H9 (cell line): Measurements from ENCODE around the gene ARPC5. TPM values are rescaled to one million over a fixed set of nuclear protein-coding genes. Genes with fewer than 3 reads are reported as not detected.

ENCODE experiments used
- DNase-seq: peaks from one replicate; pipeline ENCODE4 v3.0.0-alpha.2; 2017
- H2AFZ ChIP-seq: one replicate; pipeline ENCODE4 v1.6.1; 2013; ENCODE audit warnings: mild to moderate bottlenecking, low read length, control low read depth, moderate library complexity
- H2AK5ac ChIP-seq: 2 replicates; pipeline ENCODE4 v1.6.1; 2013; ENCODE audit warnings: low read length, control low read depth, mixed read lengths; ENCODE audit not compliant: insufficient read length
- H2BK120ac ChIP-seq: one replicate; pipeline ENCODE4 v1.6.1; 2013; ENCODE audit warnings: low read depth, mild to moderate bottlenecking, low read length, control low read depth, inconsistent platforms; ENCODE audit not compliant: poor library complexity, severe bottlenecking
- H2BK12ac ChIP-seq: 2 replicates; pipeline ENCODE4 v1.6.1; 2013; ENCODE audit warnings: low read length, control low read depth, mixed read lengths, low read depth; ENCODE audit not compliant: insufficient read length
- H2BK15ac ChIP-seq: 2 replicates; pipeline ENCODE4 v1.6.1; 2013; ENCODE audit warnings: low read depth, low read length, control low read depth
- H2BK20ac ChIP-seq: one replicate; pipeline ENCODE4 v1.6.1; 2013; ENCODE audit warnings: low read depth, mild to moderate bottlenecking, low read length, control low read depth, inconsistent platforms; ENCODE audit not compliant: poor library complexity, severe bottlenecking
- H2BK5ac ChIP-seq: 2 replicates; pipeline ENCODE4 v1.6.1; 2013; ENCODE audit warnings: low read length, control low read depth, mixed read lengths; ENCODE audit not compliant: insufficient read length
- H3K14ac ChIP-seq: 2 replicates; pipeline ENCODE4 v1.6.1; 2013; ENCODE audit warnings: low read length, control low read depth; ENCODE audit not compliant: insufficient read depth
- H3K18ac ChIP-seq: 2 replicates; pipeline ENCODE4 v1.6.1; 2013; ENCODE audit warnings: low read depth, mild to moderate bottlenecking, mixed read lengths, low read length, control low read depth; ENCODE audit not compliant: insufficient read length
- H3K23ac ChIP-seq: 2 replicates; pipeline ENCODE4 v1.6.1; 2013; ENCODE audit warnings: low read length, control low read depth, mixed read lengths, low read depth; ENCODE audit not compliant: insufficient read length
- H3K23me2 ChIP-seq: 2 replicates; pipeline ENCODE4 v1.6.1; 2013; ENCODE audit warnings: low read depth, mild to moderate bottlenecking, mixed read lengths, low read length, control low read depth; ENCODE audit not compliant: insufficient read length, poor library complexity, severe bottlenecking
- H3K27ac ChIP-seq: 2 replicates; pipeline ENCODE4 v1.5.1; 2013; ENCODE audit warnings: low read length, control low read depth, mixed read lengths, low read depth; ENCODE audit not compliant: insufficient read length
- H3K27me3 ChIP-seq: 2 replicates; pipeline ENCODE4 v1.6.1; 2013; ENCODE audit warnings: low read length, control low read depth, inconsistent platforms; ENCODE audit not compliant: insufficient read depth
- H3K4ac ChIP-seq: 2 replicates; pipeline ENCODE4 v1.6.1; 2013; ENCODE audit warnings: low read depth, mild to moderate bottlenecking, control low read depth, inconsistent platforms, low read length, moderate library complexity
- H3K4me1 ChIP-seq: 2 replicates; pipeline ENCODE4 v1.6.1; 2013; ENCODE audit warnings: low read length, control low read depth, inconsistent platforms; ENCODE audit not compliant: insufficient read depth
- H3K4me2 ChIP-seq: 2 replicates; pipeline ENCODE4 v1.6.1; 2013; ENCODE audit warnings: low read length, control low read depth, mixed read lengths; ENCODE audit not compliant: insufficient read length, insufficient read depth
- H3K56ac ChIP-seq: 2 replicates; pipeline ENCODE4 v1.6.1; 2013; ENCODE audit warnings: low read depth, mild to moderate bottlenecking, mixed read lengths, low read length, control low read depth; ENCODE audit not compliant: insufficient read length
- H3K79me1 ChIP-seq: 2 replicates; pipeline ENCODE4 v1.6.1; 2013; ENCODE audit warnings: low read depth, mild to moderate bottlenecking, moderate library complexity, low read length, control low read depth, inconsistent platforms; ENCODE audit not compliant: insufficient read depth, poor library complexity, severe bottlenecking
- H3K79me2 ChIP-seq: 2 replicates; pipeline ENCODE4 v1.6.1; 2013; ENCODE audit warnings: low read length, control low read depth, inconsistent platforms; ENCODE audit not compliant: insufficient read depth
- H3K9ac ChIP-seq: 2 replicates; pipeline ENCODE4 v1.6.1; 2013; ENCODE audit warnings: low read length, control low read depth, mixed read lengths; ENCODE audit not compliant: insufficient read length; ENCODE audit errors: extremely low read depth
- H3K9me3 ChIP-seq: one replicate; pipeline ENCODE4 v1.6.1; 2013; ENCODE audit warnings: low read depth, low read length, inconsistent platforms; ENCODE audit not compliant: control insufficient read depth
- H3T11ph ChIP-seq: one replicate; pipeline ENCODE4 v1.6.1; 2013; ENCODE audit warnings: mild to moderate bottlenecking, low read length, control low read depth, inconsistent platforms
- H4K20me1 ChIP-seq: one replicate; pipeline ENCODE4 v1.6.1; 2013; ENCODE audit not compliant: control insufficient read depth, insufficient read length, insufficient read depth
- H4K5ac ChIP-seq: 2 replicates; pipeline ENCODE4 v1.6.1; 2013; ENCODE audit warnings: low read depth, mild to moderate bottlenecking, mixed read lengths, low read length, control low read depth; ENCODE audit not compliant: insufficient read length
- H4K8ac ChIP-seq: replicated peaks from 2 replicates; pipeline ENCODE4 v1.6.1; 2013; ENCODE audit warnings: low read length, control low read depth, mixed read lengths, low read depth; ENCODE audit not compliant: insufficient read length
- H4K91ac ChIP-seq: 2 replicates; pipeline ENCODE4 v1.6.1; 2013; ENCODE audit warnings: low read depth, mild to moderate bottlenecking, moderate library complexity, mixed read lengths, low read length, control low read depth; ENCODE audit not compliant: insufficient read length
- H3K27ac Mint-ChIP-seq, 3 experiments: 2 replicates in 2 of 3; 3 replicates in 1 of 3; pipeline ENCODE4 v1.8.0; 2020 to 2021; ENCODE audit warnings: mixed read lengths in 3 of 3, mild to moderate bottlenecking in 1 of 3, moderate library complexity in 1 of 3
- H3K27me3 Mint-ChIP-seq: 2 replicates; pipeline ENCODE4 v1.8.0; 2021; ENCODE audit warnings: low read depth, mild to moderate bottlenecking, moderate library complexity, mixed read lengths
- H3K36me3 Mint-ChIP-seq, 3 experiments: 2 replicates in 2 of 3; 3 replicates in 1 of 3; pipeline ENCODE4 v1.8.0; 2020 to 2021; ENCODE audit warnings: low read depth in 3 of 3, mixed read lengths in 3 of 3; ENCODE audit not compliant: insufficient read depth in 1 of 3
- H3K4me1 Mint-ChIP-seq, 2 experiments: 2 replicates each; pipeline ENCODE4 v1.8.0; 2020; ENCODE audit warnings: mixed read lengths in 2 of 2
- H3K4me3 Mint-ChIP-seq, 2 experiments: 2 replicates in 1 of 2; 3 replicates in 1 of 2; pipeline ENCODE4 v1.8.0; 2020 to 2021; ENCODE audit warnings: mild to moderate bottlenecking in 2 of 2, mixed read lengths in 2 of 2, moderate library complexity in 1 of 2
- H3K9me3 Mint-ChIP-seq, 2 experiments: 2 replicates in 1 of 2; 3 replicates in 1 of 2; pipeline ENCODE4 v1.8.0; 2020; ENCODE audit warnings: mild to moderate bottlenecking in 2 of 2, mixed read lengths in 2 of 2, moderate library complexity in 1 of 2
- WGBS: extraction: QIAGEN DNeasy Blood & Tissue Kit; methylation state at CpG from one replicate; pipeline ENCODE4 v1.1.7; 2013; ENCODE audit warnings: missing lambda C conversion rate, low lambda C conversion rate, mixed read lengths; ENCODE audit not compliant: insufficient read length; ENCODE audit errors: extremely low coverage; 5-methylcytosine and 5-hydroxymethylcytosine counted together
- total RNA-seq: library from RNA; stranded (reverse); gene quantifications from 2 replicates; pipeline ENCODE4 v1.2.1, GENCODE V29; 2021
- TF ChIP-seq, protein P1 (sequence below): fragments of 200-600 bp; sonication (generic); conservative IDR thresholded peaks from 3 replicates; pipeline ENCODE4 v1.8.0; 2021; ENCODE audit warnings: antibody characterized with exemption, mild to moderate bottlenecking

ARPC5 gene
- total RNA-seq, 1 experiment from 2014 or later = 67.7 TPM

DNA sequence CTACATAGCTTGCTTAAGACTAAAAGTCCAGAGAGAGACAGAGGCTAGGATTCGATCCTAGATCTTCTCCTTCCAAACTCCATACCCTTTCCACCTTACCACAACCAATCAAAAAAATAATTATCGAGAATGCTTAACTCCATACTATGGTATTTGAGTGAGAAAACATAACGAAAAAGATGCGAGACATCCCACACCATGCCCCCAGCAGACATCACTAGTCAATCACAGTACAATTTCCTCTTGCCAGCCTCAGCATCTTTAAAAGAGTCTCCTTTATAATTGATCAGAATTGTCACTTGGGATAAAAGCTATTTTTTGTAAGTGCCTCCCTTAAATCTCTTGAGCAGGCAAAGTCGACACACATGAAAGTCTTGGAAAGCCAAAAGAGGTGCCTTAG, 46.2 kb downstream of the ARPC5 start:
- Histone ChIP-seq H2BK15ac (no peak overlapping the region), H3T11ph (no peak overlapping the region), H3K18ac (no peak overlapping the region), H3K4me1 (peaks cover 4% of the 10 kb centered on the region; the same call in 1 of the 2 replicates), H3K27ac (no peak overlapping the region), H4K91ac (no peak overlapping the region), H3K9ac (no peak overlapping the region), H3K4me2 (no peak overlapping the region), H3K27me3 (no peaks in the 10 kb centered on the region), H3K79me2 (no peaks in the 10 kb centered on the region), H4K5ac (no peak overlapping the region), H2BK120ac (no peak overlapping the region), H3K79me1 (no peaks in the 10 kb centered on the region), H3K9me3 (no peaks in the 10 kb centered on the region), H3K56ac (no peak overlapping the region), H2BK12ac (no peak overlapping the region), H3K23me2 (no peaks in the 10 kb centered on the region), H2BK5ac (no peak overlapping the region), H2AFZ (no peak overlapping the region), H4K20me1 (no peaks in the 10 kb centered on the region), H4K8ac (no peak overlapping the region), H3K14ac (no peak overlapping the region), H2AK5ac (no peak overlapping the region), H3K23ac (no peak overlapping the region), H3K4ac (no peak overlapping the region), H2BK20ac (no peak overlapping the region)
- H3K27ac Mint-ChIP-seq = no peak overlapping the region
- H3K4me1 Mint-ChIP-seq = peaks cover 36 to 39% of the 10 kb centered on the region in 2 experiments
- H3K4me3 Mint-ChIP-seq = no peak overlapping the region
- H3K27me3 Mint-ChIP-seq = no peaks in the 10 kb centered on the region
- TF ChIP-seq, protein P1, sequence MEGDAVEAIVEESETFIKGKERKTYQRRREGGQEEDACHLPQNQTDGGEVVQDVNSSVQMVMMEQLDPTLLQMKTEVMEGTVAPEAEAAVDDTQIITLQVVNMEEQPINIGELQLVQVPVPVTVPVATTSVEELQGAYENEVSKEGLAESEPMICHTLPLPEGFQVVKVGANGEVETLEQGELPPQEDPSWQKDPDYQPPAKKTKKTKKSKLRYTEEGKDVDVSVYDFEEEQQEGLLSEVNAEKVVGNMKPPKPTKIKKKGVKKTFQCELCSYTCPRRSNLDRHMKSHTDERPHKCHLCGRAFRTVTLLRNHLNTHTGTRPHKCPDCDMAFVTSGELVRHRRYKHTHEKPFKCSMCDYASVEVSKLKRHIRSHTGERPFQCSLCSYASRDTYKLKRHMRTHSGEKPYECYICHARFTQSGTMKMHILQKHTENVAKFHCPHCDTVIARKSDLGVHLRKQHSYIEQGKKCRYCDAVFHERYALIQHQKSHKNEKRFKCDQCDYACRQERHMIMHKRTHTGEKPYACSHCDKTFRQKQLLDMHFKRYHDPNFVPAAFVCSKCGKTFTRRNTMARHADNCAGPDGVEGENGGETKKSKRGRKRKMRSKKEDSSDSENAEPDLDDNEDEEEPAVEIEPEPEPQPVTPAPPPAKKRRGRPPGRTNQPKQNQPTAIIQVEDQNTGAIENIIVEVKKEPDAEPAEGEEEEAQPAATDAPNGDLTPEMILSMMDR = no peak
- H3K36me3 Mint-ChIP-seq = no peaks in the 10 kb centered on the region
- no peaks in the 10 kb centered on the region for H3K9me3 Mint-ChIP-seq
- 100% methylated on average over 1 of the region's 5 CpGs for WGBS
- DNase-seq = no peak
